Peyer's patch (tissue), 4 donors: ENCODE measurements around the gene RGS3. TPM values are rescaled to one million over a fixed set of nuclear protein-coding genes. Genes with fewer than 3 reads are reported as not detected.
A peak's percentile ranks its signal among the peaks of the same experiment; 100 is the strongest.

Source experiments
- DNase-seq, 3 donors: peaks; one replicate each; pipeline ENCODE4 v3.0.0-alpha.2; 2017 to 2019
- H3K27ac ChIP-seq, 4 donors: fragments of 200-600 bp; sonication (generic); one replicate each; pipeline ENCODE4 v1.5.1; 2016 to 2019
- H3K27me3 ChIP-seq, 2 donors: fragments of 200-600 bp; sonication (generic); one replicate each; pipeline ENCODE4 v1.5.1; 2019
- H3K36me3 ChIP-seq, 3 donors: fragments of 200-600 bp; sonication (generic); one replicate each; pipeline ENCODE4 v1.5.1; 2016 to 2019
- H3K4me1 ChIP-seq, 4 donors: fragments of 200-600 bp; sonication (generic); one replicate each; pipeline ENCODE4 v1.5.1; 2016 to 2019
- H3K4me3 ChIP-seq, 4 donors: fragments of 200-600 bp; sonication (generic); 1 replicate in 3 of 4; 2 replicates in 1 of 4; pipeline ENCODE4 v1.5.1; 2016 to 2019; ENCODE audit warnings: mild to moderate bottlenecking in 1 of 4
- H3K9me3 ChIP-seq, 4 donors: fragments of 200-600 bp; sonication (generic); one replicate each; pipeline ENCODE4 v1.5.1; 2016 to 2019; ENCODE audit warnings: mild to moderate bottlenecking in 1 of 4
- POLR2A ChIP-seq, 2 donors: fragments of 450-650 bp; IDR thresholded peaks; one replicate each; pipeline ENCODE4 v1.5.1; 2017; ENCODE audit warnings: antibody characterized with exemption in 2 of 2, mild to moderate bottlenecking in 2 of 2, moderate library complexity in 2 of 2
- total RNA-seq, 4 donors: library from RNA; depleted of rRNA; stranded (reverse); fragments of >200 nt; gene quantifications; one replicate each; pipeline ENCODE4 v1.1.0, GENCODE V29; 2016
- TF ChIP-seq, protein P1 (sequence below), 6 experiments: fragments of 450-650 bp in 4 of 6; fragments of 200-600 bp in 2 of 6; sonication (generic) in 1 of 6; IDR thresholded peaks; one replicate each; pipeline ENCODE4 v1.5.1; 2017 to 2019; ENCODE audit warnings: antibody characterized with exemption in 6 of 6, mild to moderate bottlenecking in 3 of 6, moderate library complexity in 1 of 6

The RGS3 gene
- total RNA-seq, 4 donors from 2014 or later: 55.3 to 113 (median 88.6) TPM

DNA sequence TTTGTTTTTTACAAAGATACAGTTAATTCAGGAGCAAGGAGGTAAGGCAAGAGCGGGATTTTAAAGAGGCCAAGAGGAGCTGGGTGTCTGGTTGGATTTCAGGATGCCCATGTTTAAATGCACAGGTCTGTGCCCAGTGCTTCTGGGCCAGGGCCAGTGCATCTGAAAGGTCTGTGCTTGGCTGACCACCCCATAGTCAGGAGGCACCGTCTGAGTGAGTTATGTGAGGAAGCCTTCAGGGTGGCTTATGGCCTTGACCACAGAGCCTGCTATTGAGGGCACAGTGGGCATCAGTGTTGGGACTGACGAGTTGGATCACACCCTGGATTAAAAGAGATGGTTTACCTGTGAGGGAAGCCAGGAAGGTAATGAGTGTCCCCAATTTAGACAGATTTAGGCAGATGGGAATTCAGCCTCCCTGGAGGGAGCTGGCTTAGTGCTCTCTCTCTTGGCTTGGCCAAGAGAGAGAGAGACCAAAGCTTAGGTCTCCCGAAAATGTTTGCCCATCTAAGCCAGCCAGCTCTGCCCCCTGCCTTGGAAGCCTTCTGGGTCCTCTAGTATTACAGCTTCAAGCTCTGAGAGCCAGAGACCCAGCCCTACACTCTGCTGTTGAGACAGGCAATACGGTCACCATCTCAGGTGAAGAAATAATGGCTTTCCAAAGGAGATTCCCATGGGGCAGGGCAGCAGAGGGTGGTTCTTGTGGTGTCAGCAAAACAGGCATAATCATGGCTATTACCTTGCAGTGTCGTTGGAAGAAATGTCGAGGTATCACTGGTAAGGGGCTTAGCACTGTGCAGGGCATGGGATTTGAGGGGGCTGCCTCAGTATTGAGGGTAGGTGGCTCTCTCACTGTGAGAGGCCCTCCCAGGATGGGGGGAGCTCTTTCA lies 68.6 kb downstream of the RGS3 start:
- no peaks in the 10 kb centered on the region for H3K9me3 ChIP-seq
- peaks cover 0 to 17% (median 0%) of the 10 kb centered on the region in 4 donors for H3K4me1 ChIP-seq
- no peak overlapping the region for H3K4me3 ChIP-seq
- H3K27me3 ChIP-seq: no peaks in the 10 kb centered on the region
- DNase-seq: peak in 1 of 3 donors; percentile 26
- H3K36me3 ChIP-seq: peaks cover 0 to 60% (median 0%) of the 10 kb centered on the region in 3 donors
- TF ChIP-seq, protein P1, sequence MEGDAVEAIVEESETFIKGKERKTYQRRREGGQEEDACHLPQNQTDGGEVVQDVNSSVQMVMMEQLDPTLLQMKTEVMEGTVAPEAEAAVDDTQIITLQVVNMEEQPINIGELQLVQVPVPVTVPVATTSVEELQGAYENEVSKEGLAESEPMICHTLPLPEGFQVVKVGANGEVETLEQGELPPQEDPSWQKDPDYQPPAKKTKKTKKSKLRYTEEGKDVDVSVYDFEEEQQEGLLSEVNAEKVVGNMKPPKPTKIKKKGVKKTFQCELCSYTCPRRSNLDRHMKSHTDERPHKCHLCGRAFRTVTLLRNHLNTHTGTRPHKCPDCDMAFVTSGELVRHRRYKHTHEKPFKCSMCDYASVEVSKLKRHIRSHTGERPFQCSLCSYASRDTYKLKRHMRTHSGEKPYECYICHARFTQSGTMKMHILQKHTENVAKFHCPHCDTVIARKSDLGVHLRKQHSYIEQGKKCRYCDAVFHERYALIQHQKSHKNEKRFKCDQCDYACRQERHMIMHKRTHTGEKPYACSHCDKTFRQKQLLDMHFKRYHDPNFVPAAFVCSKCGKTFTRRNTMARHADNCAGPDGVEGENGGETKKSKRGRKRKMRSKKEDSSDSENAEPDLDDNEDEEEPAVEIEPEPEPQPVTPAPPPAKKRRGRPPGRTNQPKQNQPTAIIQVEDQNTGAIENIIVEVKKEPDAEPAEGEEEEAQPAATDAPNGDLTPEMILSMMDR (IDR thresholded peaks at IDR 0.05): no peak
- no peak for TF ChIP-seq POLR2A (IDR thresholded peaks at IDR 0.05)
- no peak overlapping the region for H3K27ac ChIP-seq

- Histone ChIP-seq H3K27me3 (no peaks in the 10 kb centered on the region), H3K27ac (no peak overlapping the region), H3K4me1 (peaks cover 0 to 11% (median 0%) of the 10 kb centered on the region in 4 donors), H3K36me3 (peaks cover 0 to 66% (median 0%) of the 10 kb centered on the region in 3 donors), H3K4me3 (no peak overlapping the region), H3K9me3 (no peaks in the 10 kb centered on the region)
- no peak for TF ChIP-seq POLR2A (IDR thresholded peaks at IDR 0.05)
- TF ChIP-seq, protein P1 (IDR thresholded peaks at IDR 0.05): no peak
- peak in 1 of 3 donors; percentile 28 for DNase-seq
Measured at GRCh38 chr9:113532809-113533190, 69.3 kb downstream of the RGS3 start.

DNA sequence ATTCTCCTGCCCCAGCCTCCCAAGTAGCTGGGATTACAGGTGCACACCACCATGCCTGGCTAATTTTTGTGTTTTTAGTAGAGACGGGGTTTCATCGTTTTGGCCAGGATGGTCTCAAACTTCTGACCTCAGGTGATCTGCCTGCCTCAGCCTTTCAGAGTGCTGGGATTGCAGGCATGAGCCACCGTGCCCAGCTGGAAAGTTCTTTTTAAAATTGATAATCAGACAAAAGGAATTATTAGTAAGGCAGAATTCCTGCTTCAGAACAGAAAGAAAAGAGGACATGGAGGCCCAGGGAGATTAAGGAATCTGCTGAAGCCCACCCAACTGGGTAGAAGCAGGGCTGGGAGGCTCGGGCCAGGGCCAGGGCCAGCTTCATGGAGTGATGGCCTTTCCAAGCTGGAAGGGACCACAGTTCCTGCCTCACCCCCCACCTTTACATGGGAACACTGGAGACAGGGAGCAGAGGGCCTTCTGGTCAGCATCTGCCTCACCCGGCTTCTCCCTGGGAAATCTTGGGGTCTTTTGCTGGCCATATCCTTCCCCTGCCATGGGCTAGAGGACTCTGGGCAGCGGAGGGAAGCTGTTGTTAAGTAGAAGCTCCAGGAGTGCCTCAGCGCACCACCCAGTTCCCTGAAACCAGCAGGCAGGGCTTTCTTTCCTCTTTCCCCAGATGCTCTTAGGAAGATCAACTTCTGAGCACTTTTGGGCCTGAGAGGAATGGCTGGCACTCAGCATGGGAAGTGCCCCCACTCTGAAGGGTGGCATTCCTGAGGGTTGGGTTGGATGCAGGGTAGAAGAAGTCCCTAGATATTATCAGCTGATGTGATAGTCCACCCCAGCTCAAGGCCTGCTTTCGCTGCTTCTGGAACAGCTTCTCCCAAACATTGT lies 70.1 kb downstream of the RGS3 start:
- no peaks in the 10 kb centered on the region for H3K9me3 ChIP-seq

GRCh38 chr9:113535756-113536155 lies 72.2 kb downstream of the RGS3 start:
- peak overlapping the region in 3 of 4 donors; percentile 9 to 57 (median 31) for H3K27ac ChIP-seq
- TF ChIP-seq POLR2A (IDR thresholded peaks at IDR 0.05): no peak
- TF ChIP-seq, protein P1 (IDR thresholded peaks at IDR 0.05): no peak
- H3K4me3 ChIP-seq: no peak overlapping the region
- H3K36me3 ChIP-seq: peaks cover 0 to 64% (median 0%) of the 10 kb centered on the region in 3 donors
- no peaks in the 10 kb centered on the region for H3K27me3 ChIP-seq
- H3K9me3 ChIP-seq: no peaks in the 10 kb centered on the region
- H3K4me1 ChIP-seq: peaks cover 0 to 6% (median 0%) of the 10 kb centered on the region in 4 donors
- peak in 1 of 3 donors; percentile 24 for DNase-seq

More for the DNA sequence above, 70.1 kb downstream of the RGS3 start:
- Histone ChIP-seq H3K4me3 (no peak overlapping the region), H3K36me3 (peaks cover 0 to 73% (median 0%) of the 10 kb centered on the region in 3 donors), H3K4me1 (peaks cover 0 to 5% (median 0%) of the 10 kb centered on the region in 4 donors), H3K27me3 (no peaks in the 10 kb centered on the region), H3K27ac (no peak overlapping the region)
- no peak for TF ChIP-seq POLR2A (IDR thresholded peaks at IDR 0.05)
- TF ChIP-seq, protein P1 (IDR thresholded peaks at IDR 0.05): no peak
- peak in 1 of 3 donors; percentile 39 for DNase-seq

DNA sequence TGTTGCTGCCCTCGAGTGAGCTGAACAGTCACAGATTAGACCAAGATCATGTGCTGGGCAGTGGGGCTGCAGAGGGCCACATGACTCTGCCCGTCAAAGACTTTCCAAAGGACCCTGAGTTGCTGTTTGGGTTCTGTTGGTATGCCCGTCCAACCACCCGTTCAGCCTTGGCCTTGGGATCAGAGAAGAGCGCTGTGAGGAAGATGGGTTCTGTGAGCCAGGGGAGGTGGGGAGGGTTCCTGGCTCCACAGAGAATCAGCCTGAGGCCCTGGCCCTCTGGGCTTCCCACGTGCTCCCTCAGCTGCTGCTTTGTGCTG lies 72.6 kb downstream of the RGS3 start:
- H3K4me1 ChIP-seq: peaks cover 0 to 10% (median 0%) of the 10 kb centered on the region in 4 donors
- H3K36me3 ChIP-seq: peaks cover 0 to 64% (median 0%) of the 10 kb centered on the region in 3 donors
- DNase-seq: no peak
- H3K4me3 ChIP-seq: no peak overlapping the region
- peak overlapping the region in 3 of 4 donors; percentile 9 to 57 (median 31) for H3K27ac ChIP-seq
- TF ChIP-seq, protein P1 (IDR thresholded peaks at IDR 0.05): no peak
- no peak for TF ChIP-seq POLR2A (IDR thresholded peaks at IDR 0.05)
- H3K9me3 ChIP-seq: no peaks in the 10 kb centered on the region
- no peaks in the 10 kb centered on the region for H3K27me3 ChIP-seq
